Immature natural killer cell (primary cell): Measurements from ENCODE around the gene TRIP4. TPM values are rescaled to one million over a fixed set of nuclear protein-coding genes. Genes with fewer than 3 reads are reported as not detected.
A peak's percentile ranks its signal among the peaks of the same experiment; 100 is the strongest.

Experiments
- DNase-seq, 3 donors: peaks; one replicate each; pipeline ENCODE4 v3.0.0; 2022; ENCODE audit warnings: mixed read lengths in 1 of 3
- H3K27ac Mint-ChIP-seq, 6 donors: one replicate each; pipeline ENCODE4 v1.8.0; 2020; ENCODE audit warnings: mixed read lengths in 6 of 6, mild to moderate bottlenecking in 5 of 6, inconsistent platforms in 4 of 6, moderate library complexity in 3 of 6
- H3K27me3 Mint-ChIP-seq, 3 donors: one replicate each; pipeline ENCODE4 v1.8.0; 2020 to 2021; ENCODE audit warnings: low read depth in 3 of 3, mild to moderate bottlenecking in 3 of 3, mixed read lengths in 3 of 3, moderate library complexity in 3 of 3, inconsistent platforms in 1 of 3
- H3K36me3 Mint-ChIP-seq, 3 donors: one replicate each; pipeline ENCODE4 v1.8.0; 2020; ENCODE audit warnings: mixed read lengths in 3 of 3, inconsistent platforms in 2 of 3, mild to moderate bottlenecking in 2 of 3
- H3K4me1 Mint-ChIP-seq, 2 donors: one replicate each; pipeline ENCODE4 v1.8.0; 2020; ENCODE audit warnings: inconsistent platforms in 2 of 2, mild to moderate bottlenecking in 2 of 2, mixed read lengths in 2 of 2, moderate library complexity in 1 of 2
- H3K4me3 Mint-ChIP-seq, 5 donors: one replicate each; pipeline ENCODE4 v1.8.0; 2020; ENCODE audit warnings: mild to moderate bottlenecking in 5 of 5, mixed read lengths in 5 of 5, inconsistent platforms in 3 of 5, moderate library complexity in 3 of 5
- H3K9me3 Mint-ChIP-seq, 6 donors: one replicate each; pipeline ENCODE4 v1.8.0; 2020; ENCODE audit warnings: mild to moderate bottlenecking in 6 of 6, mixed read lengths in 6 of 6, inconsistent platforms in 4 of 6, moderate library complexity in 3 of 6
- polyA plus RNA-seq, 3 donors: library from polyadenylated mRNA; unstranded; fragments of 300-500 nt; fragmentation: Illumina TruSeq; gene quantifications; one replicate each; pipeline ENCODE4 v1.2.3, GENCODE V29; 2021

TRIP4 gene
- polyA plus RNA-seq, 3 donors from 2014 or later, result 34.6 to 48.2 (median 44.1) TPM

- Mint-ChIP-seq H3K27ac (peak overlapping the region in 2 of 6 donors; percentile 10 to 19), H3K4me3 (no peak overlapping the region)
These were observed 56.3 kb downstream of the TRIP4 start for GRCh38 chr15:64443747-64444621.

GRCh38 chr15:64444836-64445235 is 57.2 kb downstream of the TRIP4 start:
- H3K27me3 Mint-ChIP-seq, result peaks cover 0 to 2% (median 0%) of the 10 kb centered on the region in 3 donors
- no peak overlapping the region for H3K27ac Mint-ChIP-seq
- H3K36me3 Mint-ChIP-seq, result peaks cover 9 to 28% (median 20%) of the 10 kb centered on the region in 3 donors
- H3K4me3 Mint-ChIP-seq, result no peak overlapping the region
- DNase-seq, result no peak
- H3K9me3 Mint-ChIP-seq, result peaks cover 0 to 2% (median 0%) of the 10 kb centered on the region in 6 donors
- peaks cover 11 to 23% of the 10 kb centered on the region in 2 donors for H3K4me1 Mint-ChIP-seq

More at GRCh38 chr15:64443747-64444621, 56.3 kb downstream of the TRIP4 start:
- H3K36me3 Mint-ChIP-seq, result peaks cover 9 to 26% (median 20%) of the 10 kb centered on the region in 3 donors
- peaks cover 0 to 2% (median 0%) of the 10 kb centered on the region in 3 donors for H3K27me3 Mint-ChIP-seq
- DNase-seq, result no peak
- peaks cover 0 to 2% (median 0%) of the 10 kb centered on the region in 6 donors for H3K9me3 Mint-ChIP-seq
- peaks cover 12 to 21% of the 10 kb centered on the region in 2 donors for H3K4me1 Mint-ChIP-seq

GRCh38 chr15:64447536-64448315 is 60.1 kb downstream of the TRIP4 start:
- peaks cover 0 to 2% (median 0%) of the 10 kb centered on the region in 6 donors for H3K9me3 Mint-ChIP-seq
- H3K27me3 Mint-ChIP-seq, result peaks cover 0 to 2% (median 2%) of the 10 kb centered on the region in 3 donors
- H3K27ac Mint-ChIP-seq, result peak overlapping the region in 4 of 6 donors; percentile 5 to 76 (median 64)
- H3K36me3 Mint-ChIP-seq, result peaks cover 11 to 30% (median 13%) of the 10 kb centered on the region in 3 donors
- peaks cover 11 to 25% of the 10 kb centered on the region in 2 donors for H3K4me1 Mint-ChIP-seq
- DNase-seq, result no peak
- H3K4me3 Mint-ChIP-seq, result no peak overlapping the region

GRCh38 chr15:64452988-64453688 is 65.5 kb downstream of the TRIP4 start:
- H3K4me3 Mint-ChIP-seq, result no peak overlapping the region
- peaks cover 0 to 2% (median 0%) of the 10 kb centered on the region in 3 donors for H3K27me3 Mint-ChIP-seq
- H3K27ac Mint-ChIP-seq, result no peak overlapping the region
- no peak for DNase-seq
- H3K4me1 Mint-ChIP-seq, result peaks cover 3 to 8% of the 10 kb centered on the region in 2 donors
- peaks cover 5 to 20% (median 13%) of the 10 kb centered on the region in 3 donors for H3K36me3 Mint-ChIP-seq
- H3K9me3 Mint-ChIP-seq, result no peaks in the 10 kb centered on the region

GRCh38 chr15:64453689-64454037 is 66.0 kb downstream of the TRIP4 start:
- Mint-ChIP-seq H3K27me3 (peaks cover 0 to 2% (median 0%) of the 10 kb centered on the region in 3 donors), H3K27ac (no peak overlapping the region)

GRCh38 chr15:64454282-64454681 is 66.6 kb downstream of the TRIP4 start:
- DNase-seq, result no peak
- peaks cover 4 to 19% (median 13%) of the 10 kb centered on the region in 3 donors for H3K36me3 Mint-ChIP-seq
- H3K27me3 Mint-ChIP-seq, result peaks cover 0 to 2% (median 0%) of the 10 kb centered on the region in 3 donors
- no peak overlapping the region for H3K27ac Mint-ChIP-seq
- H3K4me1 Mint-ChIP-seq, result peaks cover 4 to 7% of the 10 kb centered on the region in 2 donors
- H3K4me3 Mint-ChIP-seq, result no peak overlapping the region
- H3K9me3 Mint-ChIP-seq, result no peaks in the 10 kb centered on the region

More at GRCh38 chr15:64453689-64454037, 66.0 kb downstream of the TRIP4 start:
- no peak for DNase-seq
- Mint-ChIP-seq H3K4me3 (no peak overlapping the region), H3K4me1 (peaks cover 3 to 6% of the 10 kb centered on the region in 2 donors), H3K9me3 (no peaks in the 10 kb centered on the region), H3K36me3 (peaks cover 4 to 19% (median 13%) of the 10 kb centered on the region in 3 donors)

- DNase-seq, result no peak
- Mint-ChIP-seq H3K27me3 (peaks cover 0 to 7% (median 0%) of the 10 kb centered on the region in 3 donors), H3K4me3 (no peak overlapping the region), H3K27ac (peak overlapping the region in 3 of 6 donors; percentile 42 to 64 (median 46)), H3K36me3 (peaks cover 0 to 15% (median 13%) of the 10 kb centered on the region in 3 donors), H3K9me3 (no peaks in the 10 kb centered on the region), H3K4me1 (peaks cover 13% of the 10 kb centered on the region in 2 donors)
These were observed 68.3 kb downstream of the TRIP4 start for GRCh38 chr15:64455961-64456371.

GRCh38 chr15:64456634-64457108 is 69.0 kb downstream of the TRIP4 start:
- no peak overlapping the region for H3K27ac Mint-ChIP-seq
- no peaks in the 10 kb centered on the region for H3K9me3 Mint-ChIP-seq
- DNase-seq, result no peak
- H3K4me1 Mint-ChIP-seq, result peaks cover 19% of the 10 kb centered on the region in 2 donors
- H3K27me3 Mint-ChIP-seq, result peaks cover 0 to 11% (median 4%) of the 10 kb centered on the region in 3 donors
- H3K36me3 Mint-ChIP-seq, result peaks cover 0 to 15% (median 13%) of the 10 kb centered on the region in 3 donors
- H3K4me3 Mint-ChIP-seq, result no peak overlapping the region

GRCh38 chr15:64459066-64459781 is 71.6 kb downstream of the TRIP4 start:
- Mint-ChIP-seq H3K36me3 (peaks cover 0 to 13% (median 11%) of the 10 kb centered on the region in 3 donors), H3K4me1 (peaks cover 44% of the 10 kb centered on the region in 2 donors)

GRCh38 chr15:64460206-64460723 is 72.6 kb downstream of the TRIP4 start, which contains the start of gene ZNF609:
TSS of gene ZNF609 (plus strand) at chr15:64460578. CDS start at chr15:64499420, 38,842 bp downstream.
- Mint-ChIP-seq H3K27me3 (peaks cover 0 to 12% (median 4%) of the 10 kb centered on the region in 3 donors), H3K4me3 (peak within 1 kb of the TSS; percentile 87 to 94 (median 93)), H3K27ac (peak within 1 kb of the TSS; percentile 90 to 95 (median 91)), H3K4me1 (peaks cover 53 to 55% of the 10 kb centered on the region in 2 donors), H3K9me3 (no peaks in the 10 kb centered on the region), H3K36me3 (peaks cover 0 to 13% (median 7%) of the 10 kb centered on the region in 3 donors)
- DNase-seq, result peak; percentile 88 to 90 (median 89)

More at GRCh38 chr15:64459066-64459781, 71.6 kb downstream of the TRIP4 start:
- peak overlapping the region; percentile 82 to 93 (median 86) for H3K4me3 Mint-ChIP-seq
- H3K27ac Mint-ChIP-seq, result peak overlapping the region; percentile 63 to 86 (median 79)
- no peak for DNase-seq
- peaks cover 0 to 10% (median 4%) of the 10 kb centered on the region in 3 donors for H3K27me3 Mint-ChIP-seq
- H3K9me3 Mint-ChIP-seq, result no peaks in the 10 kb centered on the region

- Mint-ChIP-seq H3K9me3 (no peaks in the 10 kb centered on the region), H3K36me3 (peaks cover 0 to 9% (median 4%) of the 10 kb centered on the region in 3 donors), H3K4me3 (peak overlapping the region; percentile 87 to 94 (median 93)), H3K27me3 (peaks cover 0 to 12% (median 4%) of the 10 kb centered on the region in 3 donors), H3K4me1 (peaks cover 55 to 62% of the 10 kb centered on the region in 2 donors), H3K27ac (peak overlapping the region; percentile 90 to 95 (median 91))
- peak; percentile 25 to 41 (median 34) for DNase-seq
These were observed 73.4 kb downstream of the TRIP4 start for GRCh38 chr15:64460724-64461720.
